ENCODE measurements around the gene GPC5. TPM values are rescaled to one million over a fixed set of nuclear protein-coding genes. Genes with fewer than 3 reads are reported as not detected.

GPC5 gene
- total and polyA plus RNA-seq, 2 of the 8 experiments (the other 6 are each of a cell fraction or from before 2014, with no cell fraction given), result 0.20 to 0.39 TPM

DNA sequence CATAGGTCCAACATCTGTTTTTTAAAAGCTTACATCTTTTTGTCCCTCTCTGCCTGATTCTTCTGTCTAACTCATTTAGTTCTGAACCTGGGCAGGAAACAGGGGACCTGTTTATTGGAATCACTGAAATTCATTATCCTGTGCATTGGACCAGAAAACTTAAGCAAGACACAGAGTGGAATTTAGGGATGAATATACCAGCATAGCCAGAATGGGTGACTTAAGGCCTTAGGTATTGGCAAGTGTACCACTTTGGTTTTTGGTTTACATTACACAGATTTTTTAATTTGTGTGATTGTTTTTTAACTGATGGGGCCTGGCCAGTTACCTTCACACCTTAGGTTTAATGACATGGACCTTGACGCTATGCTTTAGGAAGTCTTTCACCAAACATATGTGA, 232.5 kb downstream of the GPC5 start:
- FAIRE-seq (no peak), DNase-seq (ENCODE audit: low read depth in 1 of 2, low spot score in 2 of 2) (no peak)
- H2BK15ac ChIP-seq (ENCODE audit: low read length), result no peak overlapping the region
- no peaks in the 10 kb centered on the region for H3K4me1 ChIP-seq (replicated peaks in 1 of 4; ENCODE audit: control insufficient read depth in 3 of 4, insufficient read depth in 4 of 4, low read length in 3 of 4)
- no peak overlapping the region for H2BK5ac ChIP-seq (ENCODE audit: low read depth, low read length)
- no peak overlapping the region for H3K4me2 ChIP-seq (ENCODE audit: insufficient read depth in 1 of 2, low read depth in 2 of 2, low read length in 2 of 2)
- ChIA-PET CTCF (ENCODE audit: partially characterized antibody) (interaction anchor here (1.5 kb wide), 1 partner anchor 16 kb away, joined by 4 read pairs; no protein-coding TSS in a partner anchor), POLR2A (ENCODE audit: partially characterized antibody) (no interaction called here)
- H4K5ac ChIP-seq (ENCODE audit: insufficient read length, low read depth, low read length), result no peak overlapping the region
- 0 out of 2 replicates have a peak overlapping the region, but pooled peaks have one; percentile 5 for H2AFZ ChIP-seq (ENCODE audit: low read length)
- no peak overlapping the region for H2AK5ac ChIP-seq (ENCODE audit: low read depth, low read length)
- no peak overlapping the region for H3K14ac ChIP-seq (ENCODE audit: insufficient read length)
- no peak overlapping the region for H2BK20ac ChIP-seq (ENCODE audit: low read length)
- no peaks in the 10 kb centered on the region for H4K20me1 ChIP-seq (replicated peaks in 1 of 2; ENCODE audit: control insufficient read depth in 1 of 2, insufficient read depth in 2 of 2, low read length in 2 of 2)
- no peaks in the 10 kb centered on the region for H3K9me3 ChIP-seq (ENCODE audit: insufficient read depth in 2 of 2, low read depth in 1 of 2, low read length in 1 of 2)
- H3K4ac ChIP-seq (replicated peaks; ENCODE audit: insufficient read length, low read depth, low read length), result no peak overlapping the region
- H3K27me3 ChIP-seq (replicated peaks in 1 of 4; ENCODE audit: control insufficient read depth in 3 of 4, extremely low read depth in 1 of 4, insufficient read depth in 3 of 4, low read length in 3 of 4), result no peaks in the 10 kb centered on the region
- H3K36me3 ChIP-seq (ENCODE audit: control insufficient read depth in 2 of 4, insufficient read depth in 4 of 4, low read length in 3 of 4), result no peaks in the 10 kb centered on the region
- H2BK12ac ChIP-seq (ENCODE audit: low read depth, low read length), result no peak overlapping the region
- no peak overlapping the region for H3K23ac ChIP-seq (ENCODE audit: insufficient read length)
- H2BK120ac ChIP-seq (replicated peaks; ENCODE audit: low read depth, low read length), result no peak overlapping the region
- no peaks in the 10 kb centered on the region for H3K79me1 ChIP-seq (ENCODE audit: low read depth, low read length)
- H4K8ac ChIP-seq (ENCODE audit: extremely low read depth, insufficient read depth, low read length), result no peak overlapping the region
- no peak overlapping the region for H3K18ac ChIP-seq (ENCODE audit: extremely low read depth, low read length)
- H3K4me3 ChIP-seq (ENCODE audit: extremely low read depth in 1 of 4, insufficient read depth in 2 of 4, low read depth in 3 of 4, low read length in 4 of 4), result no peak overlapping the region
- WGBS, 2 experiments (ENCODE audit: extremely low coverage in 1 of 2, insufficient coverage in 1 of 2, insufficient read length in 1 of 2, insufficient replicate concordance in 2 of 2, low coverage in 1 of 2, low lambda C conversion rate in 2 of 2, missing lambda C conversion rate in 1 of 2), result 81% methylated on average over 1 of the region's 1 CpG; no CpG with 5 or more reads in 1 of the 2 experiments
- H4K91ac ChIP-seq (replicated peaks; ENCODE audit: insufficient read length, low read length), result no peak overlapping the region
- no peak overlapping the region for H3K56ac ChIP-seq (replicated peaks; ENCODE audit: insufficient read length, low read depth, low read length)
- H3K9ac ChIP-seq (replicated peaks in 1 of 4; ENCODE audit: extremely low read depth in 1 of 4, low read depth in 3 of 4, low read length in 3 of 4), result no peak overlapping the region
- H3K79me2 ChIP-seq (ENCODE audit: control insufficient read depth in 1 of 2, insufficient read depth in 2 of 2, low read length in 2 of 2), result no peaks in the 10 kb centered on the region
- no peaks in the 10 kb centered on the region for H3K23me2 ChIP-seq (ENCODE audit: low read depth, low read length)
- H3K27ac ChIP-seq (ENCODE audit: low read depth, low read length), result no peak overlapping the region
- TF ChIP-seq YY1 (IDR thresholded peaks at IDR 0.05; ENCODE audit: low read depth, low read length), result no peak
- no peak for TF ChIP-seq KDM1A (IDR thresholded peaks at IDR 0.05; ENCODE audit: borderline replicate concordance, low read length)
- TF ChIP-seq CBX8 (IDR thresholded peaks at IDR 0.05; ENCODE audit: borderline replicate concordance, low read depth, low read length), result no peak

Data from H1 (cell line).